Calu3 (cell line): ENCODE data around the gene FER1L5. TPM values are rescaled to one million over a fixed set of nuclear protein-coding genes. Genes with fewer than 3 reads are reported as not detected.

Source experiments
- BruUV-seq: library from RNA; stranded (reverse); fragments of 400-500 nt; replicated peaks from 2 replicates; lab custom pipeline; 2021; lab: Mats Ljungman, UMichigan
- CTCF ChIA-PET: fragments of 300-600 bp; sonication (Branson Sonifier 250); formaldehyde crosslinking; loops from one replicate; lab custom pipeline; 2022; ENCODE audit warnings: antibody characterized with exemption; lab: Charles Lee
- DNase-seq: peaks from one replicate; pipeline ENCODE4 v3.0.0; 2022
- H3K27ac Mint-ChIP-seq: one replicate; pipeline ENCODE4 v1.8.0; 2022; ENCODE audit warnings: mixed read lengths; ENCODE audit not compliant: unreplicated experiment
- H3K27me3 Mint-ChIP-seq: one replicate; pipeline ENCODE4 v1.8.0; 2022; ENCODE audit warnings: mixed read lengths; ENCODE audit not compliant: unreplicated experiment
- H3K36me3 Mint-ChIP-seq: one replicate; pipeline ENCODE4 v1.8.0; 2022; ENCODE audit warnings: mild to moderate bottlenecking, moderate library complexity, mixed read lengths; ENCODE audit not compliant: insufficient read depth, unreplicated experiment
- H3K4me1 Mint-ChIP-seq: one replicate; pipeline ENCODE4 v1.8.0; 2022; ENCODE audit warnings: mild to moderate bottlenecking, low read depth, mixed read lengths; ENCODE audit not compliant: unreplicated experiment
- H3K4me3 Mint-ChIP-seq: one replicate; pipeline ENCODE4 v1.8.0; 2022; ENCODE audit warnings: mild to moderate bottlenecking, low read depth, moderate library complexity, mixed read lengths; ENCODE audit not compliant: unreplicated experiment
- H3K9me3 Mint-ChIP-seq: one replicate; pipeline ENCODE4 v1.8.0; 2022; ENCODE audit warnings: low read depth, mixed read lengths; ENCODE audit not compliant: unreplicated experiment
- intact Hi-C: fragments of 100-400 bp; cut with micrococcal nuclease; formaldehyde crosslinking; loops from one replicate; pipeline ENCODE4 v1.10.0; 2022; ENCODE audit not compliant: unreplicated experiment
- total RNA-seq: library from RNA; stranded (reverse); gene quantifications from 2 replicates; pipeline ENCODE4 v1.2.3, GENCODE V29; 2022
- TF ChIP-seq, protein P1 (sequence below): fragments of 200-600 bp; IDR thresholded peaks from one replicate; pipeline ENCODE4 v1.8.0; 2022; ENCODE audit warnings: antibody characterized with exemption; ENCODE audit not compliant: unreplicated experiment

Gene FER1L5
- total RNA-seq, 1 experiment from 2014 or later = not detected

DNA sequence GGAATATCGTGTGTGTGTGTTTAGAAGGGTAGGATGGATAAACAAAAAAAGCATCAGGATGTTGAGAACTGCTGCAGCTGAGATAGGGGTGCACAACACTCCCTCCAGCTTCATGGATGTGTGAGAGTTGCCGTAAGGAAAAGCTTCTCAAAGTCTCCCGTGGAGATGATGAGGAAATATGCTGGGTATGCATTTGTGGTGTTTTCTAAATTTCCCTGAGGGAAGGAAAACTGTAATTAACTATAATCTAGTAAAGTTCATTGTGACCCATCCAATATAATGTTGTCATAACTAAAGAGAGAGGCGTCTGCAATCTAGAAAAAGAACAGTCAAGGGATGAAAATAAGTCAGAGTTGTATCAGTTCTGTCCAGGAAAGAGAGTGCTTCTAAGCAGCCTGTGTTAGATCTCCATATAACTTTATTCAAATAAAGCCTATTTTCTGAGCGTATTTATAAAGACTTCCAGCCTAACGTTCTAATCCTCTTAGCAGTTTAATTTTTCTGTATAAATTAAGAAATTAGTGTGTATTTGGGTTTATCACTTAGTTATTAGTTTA is 104.6 kb downstream of the FER1L5 start:
- no TSS peak for BruUV-seq
- TF ChIP-seq, protein P1, sequence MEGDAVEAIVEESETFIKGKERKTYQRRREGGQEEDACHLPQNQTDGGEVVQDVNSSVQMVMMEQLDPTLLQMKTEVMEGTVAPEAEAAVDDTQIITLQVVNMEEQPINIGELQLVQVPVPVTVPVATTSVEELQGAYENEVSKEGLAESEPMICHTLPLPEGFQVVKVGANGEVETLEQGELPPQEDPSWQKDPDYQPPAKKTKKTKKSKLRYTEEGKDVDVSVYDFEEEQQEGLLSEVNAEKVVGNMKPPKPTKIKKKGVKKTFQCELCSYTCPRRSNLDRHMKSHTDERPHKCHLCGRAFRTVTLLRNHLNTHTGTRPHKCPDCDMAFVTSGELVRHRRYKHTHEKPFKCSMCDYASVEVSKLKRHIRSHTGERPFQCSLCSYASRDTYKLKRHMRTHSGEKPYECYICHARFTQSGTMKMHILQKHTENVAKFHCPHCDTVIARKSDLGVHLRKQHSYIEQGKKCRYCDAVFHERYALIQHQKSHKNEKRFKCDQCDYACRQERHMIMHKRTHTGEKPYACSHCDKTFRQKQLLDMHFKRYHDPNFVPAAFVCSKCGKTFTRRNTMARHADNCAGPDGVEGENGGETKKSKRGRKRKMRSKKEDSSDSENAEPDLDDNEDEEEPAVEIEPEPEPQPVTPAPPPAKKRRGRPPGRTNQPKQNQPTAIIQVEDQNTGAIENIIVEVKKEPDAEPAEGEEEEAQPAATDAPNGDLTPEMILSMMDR = no peak
- Mint-ChIP-seq H3K9me3 (no peaks in the 10 kb centered on the region), H3K27ac (no peak overlapping the region), H3K27me3 (peaks cover 30% of the 10 kb centered on the region), H3K36me3 (no peaks in the 10 kb centered on the region), H3K4me1 (no peaks in the 10 kb centered on the region), H3K4me3 (no peak overlapping the region)
- DNase-seq = no peak
- CTCF ChIA-PET = no interaction called here
- intact Hi-C loops = no loop called here

DNA sequence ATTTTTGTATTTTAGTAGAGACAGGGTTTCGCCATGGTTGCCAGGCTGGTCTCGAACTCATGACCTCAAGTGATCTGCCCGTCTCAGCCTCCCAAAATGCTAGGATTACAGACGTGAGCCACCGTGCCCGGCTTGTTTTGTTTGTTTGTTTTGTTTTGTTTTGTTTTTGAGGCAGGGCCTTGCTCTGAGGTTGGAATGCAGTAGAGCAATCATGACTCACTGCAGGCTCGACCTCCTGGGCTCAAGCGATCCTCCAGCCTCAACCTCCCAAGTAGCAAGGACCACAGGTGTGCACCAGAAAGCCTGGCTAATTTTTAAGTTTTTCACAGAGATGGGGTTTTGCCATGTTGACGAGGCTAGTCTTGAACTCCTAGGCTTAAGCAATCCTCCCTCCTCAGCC is 109.2 kb downstream of the FER1L5 start:
- TF ChIP-seq, protein P1 = no peak
- no peaks in the 10 kb centered on the region for H3K4me1 Mint-ChIP-seq
- intact Hi-C loops = no loop called here
- DNase-seq = no peak
- no peaks in the 10 kb centered on the region for H3K36me3 Mint-ChIP-seq
- no peaks in the 10 kb centered on the region for H3K9me3 Mint-ChIP-seq
- no peak overlapping the region for H3K4me3 Mint-ChIP-seq
- BruUV-seq = no TSS peak
- CTCF ChIA-PET = no interaction called here
- H3K27me3 Mint-ChIP-seq = no peaks in the 10 kb centered on the region
- no peak overlapping the region for H3K27ac Mint-ChIP-seq

DNA sequence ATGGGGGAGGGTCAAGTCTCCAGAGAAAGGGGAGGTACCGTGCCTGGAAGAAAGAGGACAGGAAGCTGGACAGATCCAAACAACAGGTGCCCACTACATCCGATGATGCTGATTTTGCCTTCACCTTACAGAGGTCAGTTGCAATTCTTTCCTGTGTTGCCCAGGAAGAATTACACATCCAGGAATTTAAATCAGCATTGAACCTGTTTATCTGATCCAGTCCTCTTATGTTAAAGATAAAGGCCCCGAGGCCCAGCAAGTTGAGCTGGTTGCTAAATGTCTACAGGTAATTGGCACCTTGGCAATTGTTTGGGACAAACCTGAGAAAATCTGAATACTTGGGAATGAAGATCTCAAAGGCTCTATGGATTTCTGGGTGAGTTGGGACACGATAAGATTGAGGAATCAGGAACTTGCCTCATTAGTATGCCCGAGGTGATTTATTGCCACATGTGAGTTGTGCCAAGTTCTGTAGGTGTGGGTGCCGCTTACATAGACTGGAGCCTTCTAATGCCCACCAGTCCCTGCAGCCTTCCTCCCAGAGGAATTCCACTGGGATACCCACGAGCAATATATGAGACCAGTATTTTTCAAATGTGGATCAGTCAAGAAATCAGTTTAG is 111.2 kb downstream of the FER1L5 start:
- no peaks in the 10 kb centered on the region for H3K27me3 Mint-ChIP-seq
- H3K4me1 Mint-ChIP-seq = no peaks in the 10 kb centered on the region
- H3K36me3 Mint-ChIP-seq = no peaks in the 10 kb centered on the region
- intact Hi-C loops = no loop called here
- DNase-seq = no peak
- CTCF ChIA-PET = no interaction called here
- TF ChIP-seq, protein P1 = no peak
- no TSS peak for BruUV-seq
- no peak overlapping the region for H3K27ac Mint-ChIP-seq
- H3K4me3 Mint-ChIP-seq = no peak overlapping the region
- H3K9me3 Mint-ChIP-seq = no peaks in the 10 kb centered on the region

DNA sequence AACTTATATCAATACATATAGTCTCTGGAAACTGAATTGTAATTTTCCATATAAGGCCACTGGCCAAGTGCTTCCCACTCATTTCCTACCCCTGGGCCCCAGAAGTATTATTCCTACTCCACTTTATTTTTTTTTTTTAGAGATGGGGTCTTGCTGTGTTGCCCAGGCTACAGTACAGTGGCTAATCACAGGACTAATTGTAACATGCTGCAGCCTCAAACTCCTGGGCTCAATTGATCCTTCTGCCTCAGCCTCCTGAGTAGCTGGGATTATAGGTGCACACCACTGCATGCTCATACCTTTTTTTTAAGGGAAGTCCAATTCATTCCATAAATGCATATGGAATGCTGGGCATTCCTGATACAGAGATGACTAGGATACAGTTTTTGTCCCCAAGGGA is 111.8 kb downstream of the FER1L5 start:
- TF ChIP-seq, protein P1 = no peak
- no peaks in the 10 kb centered on the region for H3K36me3 Mint-ChIP-seq
- no peaks in the 10 kb centered on the region for H3K27me3 Mint-ChIP-seq
- no peak for DNase-seq
- CTCF ChIA-PET = no interaction called here
- H3K27ac Mint-ChIP-seq = no peak overlapping the region
- H3K9me3 Mint-ChIP-seq = no peaks in the 10 kb centered on the region
- H3K4me1 Mint-ChIP-seq = no peaks in the 10 kb centered on the region
- intact Hi-C loops = no loop called here
- BruUV-seq = no TSS peak
- no peak overlapping the region for H3K4me3 Mint-ChIP-seq

Other genes with a start within 250 kb of the FER1L5 start
- gene NEURL3, start 137.4 kb upstream of the FER1L5 start, total RNA-seq = 18.5 and 19.7 TPM in 2 replicates
- gene ARID5A, start 106.0 kb upstream of the FER1L5 start, total RNA-seq = 9.3 and 11.7 TPM in 2 replicates
- gene KANSL3, start 4.5 kb upstream of the FER1L5 start, total RNA-seq = 39.6 and 43.9 TPM in 2 replicates
- gene LMAN2L, start 97.3 kb downstream of the FER1L5 start, total RNA-seq = 32.6 and 33.2 TPM in 2 replicates
- 17.6 and 22.3 TPM in 2 replicates for gene CNNM4, start 118.1 kb downstream of the FER1L5 start, total RNA-seq
- 22.5 and 25.1 TPM in 2 replicates for gene CNNM3, start 173.5 kb downstream of the FER1L5 start, total RNA-seq
- gene ANKRD23, start 201.3 kb downstream of the FER1L5 start, total RNA-seq = 6.5 and 7.5 TPM in 2 replicates
- gene ANKRD39, start 215.3 kb downstream of the FER1L5 start, total RNA-seq = 12.2 and 14.1 TPM in 2 replicates
- gene SEMA4C, start 227.3 kb downstream of the FER1L5 start, total RNA-seq = 23.8 and 25.3 TPM in 2 replicates